HepG2 (cell line): ENCODE measurements around the gene C12orf43. TPM values are rescaled to one million over a fixed set of nuclear protein-coding genes. Genes with fewer than 3 reads are reported as not detected.

Source experiments
- ATAC-seq: fragments of 200-7000 bp; cut with Tn5 transposase; 3 replicates; pipeline ENCODE4 v1.9.1; 2020; ENCODE audit warnings: mild to moderate bottlenecking, moderate library complexity
- BruUV-seq: library from RNA; stranded (reverse); fragments of 400-500 nt; replicated peaks from 2 replicates; lab custom pipeline; 2021; lab: Mats Ljungman, UMichigan
- CTCF ChIA-PET: fragments of 300-600 bp; formaldehyde crosslinking; extraction: SDS; loops from one replicate; lab custom pipeline; 2021; ENCODE audit warnings: low total read pairs, inconsistent platforms, low intra/inter-chr PET ratio; lab: Yijun Ruan, JAX
- POLR2A ChIA-PET: fragments of 350-600 bp; sonication (Branson Sonifier 250); formaldehyde crosslinking; loops from one replicate; lab custom pipeline; 2020; ENCODE audit warnings: antibody characterized with exemption, inconsistent platforms; lab: Yijun Ruan, JAX
- DNase-seq: peaks from one replicate; pipeline ENCODE4 v3.0.0-alpha.2; 2015; ENCODE audit warnings: low spot score
- FAIRE-seq: peaks from 3 replicates; lab custom pipeline; 2011; peaks lifted over from hg19 to GRCh38; lab: Jason Lieb, UNC
- H2AFZ ChIP-seq: one replicate; pipeline ENCODE4 v1.6.1; 2011; ENCODE audit warnings: low read length, inconsistent platforms
- H3K27ac ChIP-seq: fragments of 300-600 bp; 3 replicates; pipeline ENCODE4 v1.8.0; 2011; ENCODE audit warnings: mixed run types, mild to moderate bottlenecking, mixed read lengths, low read length, inconsistent platforms; ENCODE audit not compliant: insufficient read depth; ENCODE audit errors: extremely low read length
- H3K27me3 ChIP-seq, 2 experiments: fragments of 200-600 bp in 1 of 2; 2 replicates in 1 of 2; 3 replicates in 1 of 2; pipeline versions ENCODE4 v1.6.0 to v1.8.0; 2011; ENCODE audit warnings: low read length in 2 of 2, mild to moderate bottlenecking in 2 of 2, moderate library complexity in 2 of 2, inconsistent platforms in 1 of 2; ENCODE audit not compliant: insufficient read depth in 2 of 2, control insufficient read depth in 1 of 2
- H3K36me3 ChIP-seq, 2 experiments: fragments of 200-600 bp in 1 of 2; replicated peaks in 1 of 2; 2 replicates in 1 of 2; 3 replicates in 1 of 2; pipeline versions ENCODE4 v1.5.1 to v1.8.0; 2011; ENCODE audit warnings: low read length in 2 of 2, inconsistent platforms in 1 of 2; ENCODE audit not compliant: insufficient read depth in 2 of 2, control insufficient read depth in 1 of 2
- H3K4me1 ChIP-seq: 2 replicates; pipeline ENCODE4 v1.5.1; 2012; ENCODE audit warnings: low read length, inconsistent platforms; ENCODE audit not compliant: insufficient read depth
- H3K4me2 ChIP-seq: 2 replicates; pipeline ENCODE4 v1.6.0; 2011; ENCODE audit warnings: low read depth, low read length, inconsistent platforms
- H3K4me3 ChIP-seq, 3 experiments: fragments of 200-600 bp in 1 of 3; sonication (generic), shearing (Covaris generic) in 1 of 3; replicated peaks in 1 of 3; 2 replicates each; pipeline ENCODE4 v1.5.1; 2011 to 2016; ENCODE audit warnings: low read length in 3 of 3, inconsistent platforms in 2 of 3, low read depth in 2 of 3, mild to moderate bottlenecking in 2 of 3, control low read depth in 1 of 3, mixed read lengths in 1 of 3; ENCODE audit not compliant: insufficient read depth in 1 of 3
- H3K79me2 ChIP-seq: one replicate; pipeline ENCODE4 v1.6.1; 2011; ENCODE audit warnings: low read length, inconsistent platforms; ENCODE audit not compliant: insufficient read depth
- H3K9ac ChIP-seq: 2 replicates; pipeline ENCODE4 v1.6.0; 2011; ENCODE audit warnings: mild to moderate bottlenecking, low read depth, low read length, inconsistent platforms; ENCODE audit not compliant: insufficient read depth
- H3K9me3 ChIP-seq: 2 replicates; pipeline ENCODE4 v1.5.1; 2012; ENCODE audit warnings: mild to moderate bottlenecking, low read length
- H4K20me1 ChIP-seq: 2 replicates; pipeline ENCODE4 v1.6.0; 2011; ENCODE audit warnings: inconsistent platforms, mild to moderate bottlenecking, low read length, moderate library complexity; ENCODE audit not compliant: insufficient read depth
- CHD2 ChIP-seq: IDR thresholded peaks from 2 replicates; pipeline ENCODE4 v1.6.1; 2011; ENCODE audit warnings: low read depth, low read length, improper control_type of control experiment
- GLMP ChIP-seq: sonication (generic); formaldehyde crosslinking; IDR thresholded peaks from 2 replicates; pipeline ENCODE4 v1.9.0; 2021; ENCODE audit warnings: missing genetic modification reagents, mild to moderate bottlenecking, borderline replicate concordance
- HES4 ChIP-seq: sonication (generic); formaldehyde crosslinking; IDR thresholded peaks from 2 replicates; pipeline ENCODE4 v1.9.0; 2021; ENCODE audit warnings: mild to moderate bottlenecking, missing genetic modification reagents, borderline replicate concordance
- MAFG ChIP-seq: sonication (generic); formaldehyde crosslinking; IDR thresholded peaks from 2 replicates; pipeline ENCODE4 v1.5.1; 2020; ENCODE audit warnings: mild to moderate bottlenecking, missing genetic modification reagents
- MBNL3 ChIP-seq: fragments of 250-450 bp; sonication (Bioruptor Pico); conservative IDR thresholded peaks from 2 replicates; pipeline ENCODE4 v1.8.0; 2022; ENCODE audit warnings: mild to moderate bottlenecking, inconsistent platforms
- PRDM10 ChIP-seq: sonication (generic); formaldehyde crosslinking; IDR thresholded peaks from 2 replicates; pipeline ENCODE4 v1.4.0; 2020; ENCODE audit warnings: low read depth, missing genetic modification reagents
- PTBP1 ChIP-seq: fragments of 200-400 bp; formaldehyde crosslinking; IDR thresholded peaks from 2 replicates; pipeline ENCODE4 v1.6.1; 2018; ENCODE audit warnings: low read length, low read depth; ENCODE audit not compliant: poor library complexity, severe bottlenecking
- RNF219 ChIP-seq: sonication (generic); formaldehyde crosslinking; IDR thresholded peaks from 2 replicates; pipeline ENCODE4 v1.5.0; 2020; ENCODE audit warnings: mild to moderate bottlenecking, missing genetic modification reagents
- SOX5 ChIP-seq: IDR thresholded peaks from 2 replicates; pipeline ENCODE4 v1.6.1; 2016; ENCODE audit warnings: borderline replicate concordance
- STAG1 ChIP-seq: sonication (generic); formaldehyde crosslinking; IDR thresholded peaks from 2 replicates; pipeline ENCODE4 v1.4.0; 2020; ENCODE audit warnings: missing genetic modification reagents
- TAF15 ChIP-seq: fragments of 200-400 bp; formaldehyde crosslinking; IDR thresholded peaks from one replicate; pipeline ENCODE4 v1.6.1; 2018; ENCODE audit warnings: mild to moderate bottlenecking, low read depth, low read length; ENCODE audit not compliant: poor library complexity, severe bottlenecking
- TEAD3 ChIP-seq: optimal IDR thresholded peaks from 2 replicates; pipeline ENCODE3; 2016; ENCODE audit warnings: borderline replicate concordance
- ZFAT ChIP-seq: sonication (generic); formaldehyde crosslinking; conservative IDR thresholded peaks from 2 replicates; pipeline ENCODE4 v1.8.1; 2023; ENCODE audit warnings: missing genetic modification reagents, inconsistent platforms
- ZNF263 ChIP-seq: sonication (generic); formaldehyde crosslinking; IDR thresholded peaks from 2 replicates; pipeline ENCODE4 v1.4.0; 2020; ENCODE audit warnings: missing genetic modification reagents
- WGBS: methylation state at CpG from one replicate; pipeline ENCODE4 v1.1.6; 2017; ENCODE audit warnings: low lambda C conversion rate; 5-methylcytosine and 5-hydroxymethylcytosine counted together
- in situ Hi-C: cut with HindIII; loops from 2 replicates; pipeline ENCODE4 v1.10.0; 2017; ENCODE audit warnings: low pct_unique_long_range_greater_than_20kb; ENCODE audit not compliant: extremely low pct_ligation_motif_present
- intact Hi-C: fragments of 100-400 bp; cut with micrococcal nuclease; formaldehyde crosslinking; loops from one replicate; pipeline ENCODE4 v1.10.0; 2022; ENCODE audit not compliant: unreplicated experiment
- polyA plus RNA-seq, 8 experiments: library from polyadenylated mRNA; depleted of rRNA in 3 of 8; stranded (reverse) in 7 of 8; unstranded in 1 of 8; fragments of >200 nt; fragmentation: Illumina TruSeq in 4 of 8; extraction: Trizol in 4 of 8; gene quantifications; 2 replicates each; pipeline versions ENCODE4 v1.2.1 to v1.2.3, GENCODE V29; 2011 to 2016; ENCODE audit warnings: low read depth in 4 of 8, missing spikeins in 1 of 8, mixed read lengths in 1 of 8; ENCODE audit not compliant: insufficient read depth in 1 of 8
- total RNA-seq, 5 experiments: library from RNA; depleted of rRNA; stranded (reverse); fragments of >200 nt; fragmentation: Illumina TruSeq; extraction: Trizol; gene quantifications; 2 replicates each; pipeline ENCODE4 v1.2.3, GENCODE V29; 2016; ENCODE audit warnings: low read depth in 1 of 5

Gene C12orf43
- total and polyA plus RNA-seq, 2 of the 13 experiments (the other 11 are each of a cell fraction or from before 2014, with no cell fraction given) = 7.9 to 11.1 TPM

GRCh38 chr12:121036810-121037326 is 20.6 kb upstream of the C12orf43 start:
- ATAC-seq = no peak
- H3K79me2 ChIP-seq = no peaks in the 10 kb centered on the region
- H3K4me1 ChIP-seq = peaks cover 28% of the 10 kb centered on the region
- H2AFZ ChIP-seq = no peak overlapping the region
- TF ChIP-seq PRDM10 (CRISPR knock-in tag) (no peak), RNF219 (CRISPR knock-in tag) (no peak), TAF15 (no peak), MBNL3 (CRISPR knock-in tag) (no peak), STAG1 (CRISPR knock-in tag) (no peak), MAFG (CRISPR knock-in tag) (no peak), ZFAT (CRISPR knock-in tag) (no peak), PTBP1 (no peak), ZNF263 (CRISPR knock-in tag) (no peak), CHD2 (no peak), TEAD3 (CRISPR knock-in tag) (no peak), HES4 (CRISPR knock-in tag) (no peak), GLMP (CRISPR knock-in tag) (no peak), SOX5 (CRISPR knock-in tag) (no peak)
- H3K27me3 ChIP-seq = peaks cover 0 to 8% of the 10 kb centered on the region in 2 experiments; a peak in 2 of 5 replicates
- no TSS peak for BruUV-seq
- no peaks in the 10 kb centered on the region for H3K9me3 ChIP-seq
- H4K20me1 ChIP-seq = no peaks in the 10 kb centered on the region
- no peak overlapping the region for H3K4me2 ChIP-seq
- POLR2A ChIA-PET = interaction anchor here (0.9 kb wide), 1 partner anchor 11 kb away, joined by 3 read pairs; no protein-coding TSS in a partner anchor
- FAIRE-seq = no peak
- CTCF ChIA-PET = no interaction called here
- in situ Hi-C loops = no loop called here
- WGBS = 51% methylated on average over 6 of the region's 6 CpGs
- no peaks in the 10 kb centered on the region for H3K36me3 ChIP-seq
- no peak overlapping the region for H3K9ac ChIP-seq
- no peak overlapping the region for H3K4me3 ChIP-seq
- no peak for DNase-seq
- intact Hi-C loops = no loop called here
- H3K27ac ChIP-seq = no peak overlapping the region
